ENCODE results near the gene PIEZO2.

Gene PIEZO2

DNA sequence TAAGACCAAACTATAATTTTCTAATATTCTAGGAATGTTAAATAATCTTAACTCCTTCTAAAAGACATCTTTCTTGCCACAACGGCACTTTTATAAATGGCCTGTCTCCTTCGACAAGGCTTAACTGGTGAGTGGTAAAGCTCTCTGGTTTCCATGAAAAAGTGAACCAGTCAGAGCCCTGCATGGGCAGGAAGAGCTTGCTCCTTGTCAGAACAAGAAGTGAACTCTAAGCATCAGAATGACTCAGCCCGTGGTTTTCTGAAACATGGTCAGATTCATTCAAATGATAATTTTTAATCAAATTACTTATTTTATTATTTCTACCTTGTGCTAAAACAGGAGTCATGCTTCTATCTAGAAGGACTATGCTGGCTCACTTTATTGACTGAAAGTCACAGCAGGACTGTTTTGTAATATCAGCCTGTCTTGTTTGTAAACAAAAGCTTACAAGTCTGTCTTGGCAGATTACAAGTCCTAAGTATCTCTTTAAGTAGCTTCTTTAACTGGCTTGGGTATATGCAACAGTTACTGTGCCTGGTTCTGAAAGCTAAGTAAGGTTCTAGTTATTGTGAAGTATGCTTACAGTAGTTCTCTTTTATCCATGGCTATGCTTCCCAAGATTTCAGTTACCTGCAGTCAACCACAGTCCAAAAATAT lies 378.2 kb downstream of the PIEZO2 start:
- no peak for DNase-seq

DNA sequence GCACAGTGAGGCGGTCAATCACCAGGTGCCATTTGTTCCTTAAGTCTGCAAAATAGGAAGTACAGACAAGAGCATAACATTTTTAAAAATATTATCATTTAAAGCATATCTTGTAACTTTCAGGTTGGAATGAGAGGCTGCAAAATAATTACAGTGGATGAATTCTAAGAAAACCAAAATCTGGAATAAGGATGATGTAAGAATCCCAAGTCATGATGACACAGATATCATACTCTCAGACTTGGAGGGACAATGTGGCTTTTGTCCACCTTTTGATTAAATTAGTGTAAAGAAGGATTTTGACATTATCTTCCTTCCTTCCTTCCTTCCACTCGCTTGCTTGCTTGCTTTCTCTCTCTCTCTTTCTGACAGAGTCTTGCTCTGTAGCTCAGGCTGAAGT lies 379.1 kb downstream of the PIEZO2 start:
- DNase-seq, result no peak

- no peak for DNase-seq
Measured at GRCh38 chr18:10768221-10768620, 381.1 kb downstream of the PIEZO2 start.

DNA sequence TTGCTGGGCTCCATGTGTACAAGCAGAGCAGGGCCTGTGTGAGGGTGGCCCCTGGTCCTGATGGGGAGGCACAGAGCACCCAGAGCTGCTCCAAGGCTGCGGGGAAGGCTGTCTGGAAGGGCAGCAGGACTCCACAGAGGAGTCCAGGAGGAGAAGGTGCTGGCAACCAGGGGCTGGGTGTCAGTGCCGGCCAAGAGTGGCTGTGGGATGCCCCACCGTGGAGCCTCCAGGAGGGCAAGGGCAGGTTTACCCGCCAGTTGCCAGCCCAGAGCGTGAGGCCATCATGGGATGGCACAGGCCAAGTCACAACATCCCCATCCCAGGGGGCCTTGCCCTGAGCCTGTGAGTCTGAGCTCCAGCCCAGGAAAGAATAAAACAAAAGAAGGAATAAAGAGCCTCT lies 381.7 kb downstream of the PIEZO2 start:
- DNase-seq, result no peak

- no peak for DNase-seq
Measured at GRCh38 chr18:10760986-10761385, 388.4 kb downstream of the PIEZO2 start.

GRCh38 chr18:10759241-10759640 lies 390.1 kb downstream of the PIEZO2 start:
- no peak for DNase-seq

GRCh38 chr18:10757946-10758345 lies 391.4 kb downstream of the PIEZO2 start:
- no peak for DNase-seq

DNA sequence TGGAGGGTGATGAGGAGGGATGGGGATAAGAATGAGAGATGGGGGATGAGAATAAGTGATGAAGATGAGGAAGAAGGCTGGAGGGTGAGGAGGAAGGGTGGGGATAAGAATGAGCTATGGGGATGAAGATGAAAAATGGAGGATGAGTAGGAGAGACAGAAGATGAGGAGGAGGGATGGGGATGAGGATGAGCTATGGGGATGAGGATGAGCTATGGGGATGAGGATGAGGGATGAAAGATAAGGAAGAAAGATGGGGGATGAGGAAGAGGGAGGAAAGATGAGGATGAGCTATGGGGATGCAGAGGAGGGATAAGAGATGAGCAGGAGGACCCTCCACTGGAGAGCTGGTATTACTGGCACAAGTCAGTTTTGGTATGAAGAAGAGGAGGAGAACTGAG lies 392.0 kb downstream of the PIEZO2 start:
- no peak for DNase-seq

DNA sequence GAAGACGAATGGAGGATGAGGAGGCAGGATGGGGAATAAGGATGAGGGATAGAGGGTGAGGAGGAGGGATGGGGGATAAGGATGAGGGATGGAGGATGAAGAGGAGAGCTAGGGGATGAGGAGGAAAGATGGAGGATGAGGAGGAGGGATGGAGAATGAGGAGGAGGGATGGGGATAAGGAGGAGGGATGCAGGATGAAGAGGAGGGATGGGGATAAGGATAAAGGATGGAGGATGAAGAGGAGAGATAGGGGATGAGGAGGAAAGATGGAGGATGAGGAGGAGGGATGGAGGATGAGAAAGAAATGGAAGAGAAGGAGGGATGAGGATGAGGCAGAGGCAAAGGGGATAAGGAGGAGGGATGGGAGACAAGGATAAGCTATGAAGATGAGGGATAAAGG lies 393.5 kb downstream of the PIEZO2 start:
- DNase-seq, result no peak

- no peak for DNase-seq
Measured at GRCh38 chr18:10754128-10754527, 395.2 kb downstream of the PIEZO2 start.

- DNase-seq, result no peak
Measured at GRCh38 chr18:10752382-10752781, 397.0 kb downstream of the PIEZO2 start.

DNA sequence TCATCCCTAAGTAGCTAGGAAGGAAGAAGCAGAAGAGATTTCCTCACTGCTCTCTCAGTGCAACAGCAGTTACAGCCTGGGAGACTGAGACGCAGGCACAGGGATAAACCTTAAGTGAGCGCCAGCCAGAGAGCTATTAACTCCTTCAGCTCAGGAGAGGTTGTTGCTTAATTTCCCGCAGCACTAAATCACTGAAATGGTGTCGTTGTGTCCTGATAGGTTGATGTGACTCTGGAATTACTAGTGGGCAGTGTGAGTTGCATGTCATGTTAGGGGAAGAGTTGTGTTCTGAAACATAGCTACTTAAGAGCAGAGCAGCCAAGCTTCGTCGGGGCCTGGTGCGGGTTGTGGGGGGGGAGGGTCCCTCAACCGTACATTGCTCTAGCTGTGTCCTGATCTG lies 397.7 kb downstream of the PIEZO2 start:
- DNase-seq, result no peak

DNA sequence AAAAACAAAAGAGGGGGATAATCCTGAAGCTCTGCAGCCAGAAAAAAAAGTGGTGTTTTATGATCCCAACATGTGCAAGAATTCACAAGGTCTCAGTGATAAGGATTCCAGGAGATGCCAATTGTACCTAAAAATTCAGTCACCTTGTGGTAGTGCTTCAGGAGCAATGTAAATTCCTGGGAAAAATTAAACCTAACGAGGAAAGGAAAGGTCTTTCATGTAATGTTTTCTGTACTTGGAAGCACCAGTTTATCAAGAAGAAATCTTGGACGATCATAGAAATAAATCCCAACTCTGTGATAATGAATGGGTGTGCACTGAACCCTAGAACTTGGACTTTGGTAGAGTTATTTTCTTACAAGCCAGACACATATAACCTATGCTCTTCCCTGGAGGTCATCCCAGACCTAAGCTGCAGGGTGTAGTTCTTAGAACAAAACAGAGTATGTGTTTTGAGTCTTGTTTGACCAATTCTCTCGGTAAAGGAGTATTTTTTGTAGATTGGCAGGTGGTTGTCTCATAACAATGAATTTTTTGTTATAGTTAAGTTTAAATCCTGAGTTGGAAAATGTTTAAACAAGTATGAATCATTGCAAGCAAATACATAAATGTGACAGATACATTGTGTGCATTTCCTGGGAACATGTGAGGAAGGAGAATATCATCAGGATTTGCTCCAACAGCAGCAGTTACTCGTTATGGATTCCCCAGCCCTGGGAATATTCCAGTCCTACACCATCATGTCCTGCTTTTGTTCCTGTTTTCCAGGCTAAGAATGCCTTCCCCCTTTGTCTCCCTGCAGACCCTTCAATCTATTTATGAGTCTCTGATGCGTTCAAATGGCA lies 399.0 kb downstream of the PIEZO2 start:
- DNase-seq, result no peak

- DNase-seq, result no peak
Measured at GRCh38 chr18:10748641-10749040, 400.7 kb downstream of the PIEZO2 start.

- DNase-seq, result no peak
Measured at GRCh38 chr18:10745971-10746370, 403.4 kb downstream of the PIEZO2 start.

GRCh38 chr18:10745219-10745618 lies 404.1 kb downstream of the PIEZO2 start:
- DNase-seq, result no peak

GRCh38 chr18:10743766-10744165 lies 405.6 kb downstream of the PIEZO2 start:
- no peak for DNase-seq

GRCh38 chr18:10739152-10739551 lies 410.2 kb downstream of the PIEZO2 start:
- DNase-seq, result no peak

GRCh38 chr18:10736984-10737383 lies 412.4 kb downstream of the PIEZO2 start:
- DNase-seq, result peak in 1 of 2 experiments; percentile 2

DNA sequence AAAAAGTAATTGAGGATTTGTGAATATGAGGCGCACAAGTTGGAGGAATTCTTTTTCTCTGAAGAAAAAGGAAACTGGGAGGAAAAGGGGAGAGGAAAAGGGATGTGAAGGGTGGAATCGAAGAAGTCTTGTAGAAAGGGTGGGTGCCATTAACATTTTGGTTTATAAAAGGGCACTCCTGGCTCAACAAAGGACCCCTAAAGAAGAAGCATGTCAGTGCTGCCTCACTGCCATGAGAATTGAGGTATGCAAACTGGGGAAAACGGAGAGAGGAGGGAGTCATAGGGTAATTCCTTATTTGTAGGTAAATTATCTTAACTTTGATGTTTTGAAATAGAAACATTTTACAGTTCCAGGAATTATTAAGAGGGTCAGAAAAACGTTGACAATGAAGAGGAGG lies 416.4 kb downstream of the PIEZO2 start:
- DNase-seq, result no peak

GRCh38 chr18:10727477-10727876 lies 421.9 kb downstream of the PIEZO2 start:
- no peak for DNase-seq

DNA sequence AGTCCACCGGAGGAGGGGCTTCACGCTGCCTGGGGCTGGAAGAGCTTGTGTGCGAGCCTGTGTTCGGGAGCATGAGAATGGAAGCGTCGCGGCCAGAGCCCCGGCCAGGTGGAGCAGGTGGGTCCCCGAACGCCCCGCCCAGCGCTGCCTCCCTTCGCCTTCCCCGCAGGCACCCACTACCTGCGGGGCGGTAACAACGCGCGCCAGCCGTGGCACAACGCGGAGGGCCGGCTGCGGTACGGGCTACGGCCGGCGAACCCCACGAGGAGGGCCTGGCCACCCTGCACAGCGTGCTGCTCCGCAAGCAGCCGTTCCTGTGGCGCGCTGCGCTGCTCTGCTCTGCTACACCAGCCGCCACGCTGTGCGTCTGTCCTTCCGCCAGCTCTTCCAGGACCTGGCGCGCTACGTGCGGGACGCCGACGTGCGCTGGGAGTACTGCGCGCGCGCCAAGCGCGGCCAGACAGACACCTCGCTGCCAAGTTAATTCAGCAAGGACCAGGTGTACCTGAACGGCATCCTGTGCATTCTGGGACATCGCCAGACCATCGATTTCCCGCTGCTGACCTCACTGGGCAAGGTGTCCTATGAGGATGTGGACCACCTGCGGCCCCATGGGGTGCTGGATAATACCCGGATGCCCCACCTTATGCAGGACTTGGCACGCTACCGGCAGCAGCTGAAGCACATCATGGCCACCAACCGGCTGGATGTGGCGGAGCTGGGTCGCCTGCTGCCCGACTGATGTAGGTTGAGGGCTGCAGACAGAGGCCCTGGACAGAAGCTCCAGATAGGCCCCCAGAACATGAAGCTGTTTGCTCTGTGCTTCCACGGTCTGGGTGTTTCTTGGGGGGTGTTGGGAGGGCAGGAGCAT lies 422.9 kb downstream of the PIEZO2 start:
- no peak for DNase-seq

DNA sequence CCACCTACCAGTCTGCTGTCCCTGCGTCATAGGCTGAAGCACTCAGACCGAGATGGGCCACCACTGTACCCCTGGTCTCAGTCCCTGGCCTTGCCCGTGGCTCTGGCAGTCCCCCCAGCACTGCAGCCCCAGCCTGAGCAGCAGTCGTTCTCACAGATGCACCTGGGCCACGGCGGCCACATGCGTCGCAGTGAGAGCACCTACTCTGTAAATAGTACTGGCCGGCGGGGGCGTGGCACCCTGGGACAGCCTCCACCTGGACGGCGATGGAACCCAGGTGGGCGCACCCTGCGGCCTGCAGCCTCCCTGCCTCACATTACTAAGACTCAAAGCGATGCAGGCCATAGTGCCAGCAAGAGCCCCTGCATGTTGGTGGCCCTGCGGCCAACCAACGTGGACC lies 424.7 kb downstream of the PIEZO2 start:
- DNase-seq, result no peak

GRCh38 chr18:10723496-10723895 lies 425.9 kb downstream of the PIEZO2 start:
- DNase-seq, result no peak

Measured in Kasumi-1 (cell line).